K562 (cell line): ENCODE data around the gene DHRS2. TPM values are rescaled to one million over a fixed set of nuclear protein-coding genes. Genes with fewer than 3 reads are reported as not detected.

Source experiments
- ATAC-seq: fragments of 200-7000 bp; cut with Tn5 transposase; 3 replicates; pipeline ENCODE4 v1.9.1; 2020; ENCODE audit warnings: moderate library complexity
- BruUV-seq: library from RNA; stranded (reverse); fragments of 400-500 nt; replicated peaks from 2 replicates; lab custom pipeline; 2021; lab: Mats Ljungman, UMichigan
- CTCF ChIA-PET: fragments of 300-600 bp; formaldehyde crosslinking; extraction: SDS; loops from one replicate; lab custom pipeline; 2021; ENCODE audit warnings: low intra/inter-chr PET ratio; lab: Yijun Ruan, JAX
- POLR2A ChIA-PET: fragments of 300-600, 350-650 bp; sonication (Branson Sonifier 250); formaldehyde crosslinking; extraction: SDS; loops from one replicate; lab custom pipeline; 2021; ENCODE audit warnings: antibody characterized with exemption, inconsistent platforms; lab: Yijun Ruan, JAX
- DNase-seq, 4 experiments: peaks; one replicate each; pipeline versions ENCODE4 v3.0.0 to v3.0.0-alpha.2; 2011 to 2018; ENCODE audit warnings: low spot score in 3 of 4, mixed read lengths in 3 of 4; ENCODE audit errors: extremely low read depth in 1 of 4
- FAIRE-seq: peaks from 2 replicates; lab custom pipeline; 2011; peaks lifted over from hg19 to GRCh38; lab: Jason Lieb, UNC
- H2AFZ ChIP-seq: 2 replicates; pipeline ENCODE4 v1.6.0; 2011; ENCODE audit warnings: low read depth, low read length, control low read depth, inconsistent platforms
- H3K27ac ChIP-seq: fragments of 200-600 bp; 3 replicates; pipeline ENCODE4 v1.8.0; 2011; ENCODE audit warnings: low read depth, mild to moderate bottlenecking, control low read depth, inconsistent platforms, low read length, moderate library complexity, mixed read lengths; ENCODE audit errors: extremely low read depth
- H3K27me3 ChIP-seq, 2 experiments: fragments of 300-600 bp in 1 of 2; 2 replicates in 1 of 2; 3 replicates in 1 of 2; pipeline versions ENCODE4 v1.6.0 to v1.8.0; 2011; ENCODE audit warnings: inconsistent platforms in 2 of 2, low read length in 2 of 2, mild to moderate bottlenecking in 1 of 2, mixed read lengths in 1 of 2, moderate library complexity in 1 of 2; ENCODE audit not compliant: control insufficient read depth in 2 of 2, insufficient read depth in 2 of 2
- H3K36me3 ChIP-seq: fragments of 300-600 bp; 3 replicates; pipeline ENCODE4 v1.8.0; 2011; ENCODE audit warnings: mild to moderate bottlenecking, low read length, inconsistent platforms; ENCODE audit not compliant: control insufficient read depth, insufficient read depth
- H3K4me1 ChIP-seq, 2 experiments: fragments of 200-600 bp in 1 of 2; replicated peaks in 1 of 2; 2 replicates in 1 of 2; 3 replicates in 1 of 2; pipeline versions ENCODE4 v1.5.1 to v1.8.0; 2011; ENCODE audit warnings: inconsistent platforms in 2 of 2, low read length in 2 of 2, mild to moderate bottlenecking in 1 of 2, mixed read lengths in 1 of 2, moderate library complexity in 1 of 2; ENCODE audit not compliant: control insufficient read depth in 2 of 2, insufficient read depth in 2 of 2
- H3K4me2 ChIP-seq: 2 replicates; pipeline ENCODE4 v1.6.1; 2011; ENCODE audit warnings: low read length, control low read depth, inconsistent platforms, mixed read lengths; ENCODE audit not compliant: insufficient read depth
- H3K4me3 ChIP-seq: fragments of 200-600 bp; sonication (generic), shearing (Covaris generic); 2 replicates; pipeline ENCODE4 v1.5.1; 2016; ENCODE audit warnings: control low read depth, inconsistent platforms
- H3K79me2 ChIP-seq: fragments of 200-600 bp; 3 replicates; pipeline ENCODE4 v1.8.0; 2011; ENCODE audit warnings: low read length, inconsistent platforms; ENCODE audit not compliant: control insufficient read depth, insufficient read depth
- H3K9ac ChIP-seq, 2 experiments: 2 replicates each; pipeline versions ENCODE4 v1.6.0 to v1.6.1; 2011; ENCODE audit warnings: low read depth in 2 of 2, low read length in 2 of 2, control low read depth in 1 of 2, inconsistent platforms in 1 of 2, mild to moderate bottlenecking in 1 of 2, mixed read lengths in 1 of 2; ENCODE audit not compliant: insufficient read depth in 1 of 2
- H3K9me1 ChIP-seq: one replicate; pipeline ENCODE4 v1.6.0; 2011; ENCODE audit warnings: inconsistent platforms, mild to moderate bottlenecking, low read length, moderate library complexity; ENCODE audit not compliant: control insufficient read depth, insufficient read depth
- H3K9me3 ChIP-seq: replicated peaks from 2 replicates; pipeline ENCODE4 v1.5.1; 2011; ENCODE audit warnings: low read depth, low read length, inconsistent platforms; ENCODE audit not compliant: control insufficient read depth, insufficient read depth
- H4K20me1 ChIP-seq: replicated peaks from 2 replicates; pipeline ENCODE4 v1.6.1; 2011; ENCODE audit warnings: low read length, inconsistent platforms, mixed read lengths; ENCODE audit not compliant: control insufficient read depth, insufficient read depth
- ARNT ChIP-seq, 2 experiments: fragments of 450-650 bp; IDR thresholded peaks; 2 replicates each; pipeline ENCODE4 v1.6.1; 2016; ENCODE audit warnings: mild to moderate bottlenecking in 1 of 2
- CHD4 ChIP-seq: fragments of 200-600 bp; sonication (generic); IDR thresholded peaks from 3 replicates; pipeline ENCODE4 v1.6.1; 2012; ENCODE audit warnings: low read depth, mild to moderate bottlenecking, mixed read lengths, low read length, inconsistent platforms; ENCODE audit not compliant: insufficient read depth, insufficient replicate concordance, poor library complexity, severe bottlenecking
- FOXJ2 ChIP-seq: fragments of 200-800 bp; sonication (Bioruptor generic); IDR thresholded peaks from 2 replicates; pipeline ENCODE4 v1.6.1; 2016; ENCODE audit warnings: missing genetic modification characterization, missing compliant biosample characterization
- JUN ChIP-seq, 2 experiments: sonication (generic) in 1 of 2; formaldehyde crosslinking in 1 of 2; IDR thresholded peaks; 2 replicates each; pipeline versions ENCODE4 v1.6.1 to v1.8.0; 2012 to 2022; ENCODE audit warnings: borderline replicate concordance in 2 of 2, mild to moderate bottlenecking in 2 of 2, improper control_type of control experiment in 1 of 2, low read depth in 1 of 2, low read length in 1 of 2, missing genetic modification reagents in 1 of 2
- KDM1A ChIP-seq, 2 experiments: fragments of 450-650 bp; IDR thresholded peaks; 2 replicates each; pipeline ENCODE4 v1.6.1; 2016; ENCODE audit warnings: mild to moderate bottlenecking in 2 of 2
- MBD2 ChIP-seq: sonication (generic); IDR thresholded peaks from 2 replicates; pipeline ENCODE4 v1.6.1; 2016; ENCODE audit warnings: low read depth, borderline replicate concordance
- NRF1 ChIP-seq, 2 experiments: fragments of 450-650 bp; IDR thresholded peaks in 1 of 2; conservative IDR thresholded peaks in 1 of 2; 2 replicates each; pipeline ENCODE4 v1.6.1; 2014; ENCODE audit warnings: mild to moderate bottlenecking in 2 of 2
- POLR2B ChIP-seq: fragments of 450-650 bp; IDR thresholded peaks from 2 replicates; pipeline ENCODE4 v1.6.1; 2018; ENCODE audit warnings: low read depth; ENCODE audit not compliant: partially characterized antibody
- RHOXF2B ChIP-seq: fragments of 250-450 bp; sonication (Bioruptor Pico); conservative IDR thresholded peaks from 2 replicates; pipeline ENCODE4 v1.5.1; 2021
- SRSF9 ChIP-seq: fragments of 200-400 bp; formaldehyde crosslinking; IDR thresholded peaks from 2 replicates; pipeline ENCODE4 v1.6.1; 2017; ENCODE audit warnings: low read depth, low read length, borderline replicate concordance
- ZBTB7A ChIP-seq: IDR thresholded peaks from 2 replicates; pipeline ENCODE4 v1.6.1; 2011; ENCODE audit warnings: low read depth, mild to moderate bottlenecking, low read length, moderate library complexity, borderline replicate concordance; ENCODE audit not compliant: control insufficient read depth
- ZC3H8 ChIP-seq: fragments of 450-650 bp; IDR thresholded peaks from 2 replicates; pipeline ENCODE4 v1.6.1; 2017
- ZNF134 ChIP-seq: fragments of 250-450 bp; sonication (Bioruptor Pico); conservative IDR thresholded peaks from 2 replicates; pipeline ENCODE4 v1.4.0; 2020
- ZNF175 ChIP-seq: fragments of 200-800 bp; sonication (Bioruptor generic); IDR thresholded peaks from 2 replicates; pipeline ENCODE4 v1.6.1; 2016; ENCODE audit warnings: low read depth, mild to moderate bottlenecking, missing genetic modification characterization, missing compliant biosample characterization
- ZNF57 ChIP-seq: fragments of 450-650 bp; formaldehyde crosslinking; IDR thresholded peaks from 2 replicates; pipeline ENCODE4 v1.4.0; 2020; ENCODE audit warnings: mild to moderate bottlenecking, moderate library complexity
- WGBS: fragments of 100-300 bp; shearing (Covaris generic); methylation state at CpG from one replicate; pipeline ENCODE4 v1.1.6; 2016; ENCODE audit warnings: low coverage, mixed read lengths; ENCODE audit not compliant: insufficient coverage; ENCODE audit errors: missing lambda C conversion rate; 5-methylcytosine and 5-hydroxymethylcytosine counted together
- in situ Hi-C: fragments of 300-500 bp; cut with MboI; formaldehyde crosslinking; loops from 4 replicates; pipeline ENCODE4 v1.15.0; 2018; ENCODE audit warnings: inconsistent platforms, mixed read lengths
- intact Hi-C: fragments of 100-400 bp; cut with micrococcal nuclease; formaldehyde crosslinking; loops from 2 replicates; pipeline ENCODE4 v1.14.2; 2022
- polyA plus RNA-seq, 8 experiments: library from polyadenylated mRNA; depleted of rRNA in 4 of 8; stranded (reverse) in 5 of 8; unstranded in 3 of 8; fragments of >200 nt; fragmentation: Nextera tagmentation in 2 of 8; fragmentation: Illumina TruSeq in 1 of 8; extraction: Ambion mirVana in 2 of 8; extraction: Trizol in 1 of 8; gene quantifications; 2 replicates each; pipeline versions ENCODE4 v1.2.1 to v1.2.3, GENCODE V29; 2011 to 2014; ENCODE audit warnings: inconsistent platforms in 1 of 8, missing spikeins in 1 of 8
- total RNA-seq, 7 experiments: library from RNA; depleted of rRNA in 6 of 7; stranded (reverse); fragments of >200 nt in 6 of 7; fragmentation: Illumina TruSeq in 2 of 7; extraction: Trizol in 2 of 7; gene quantifications; 2 replicates each; pipeline versions ENCODE4 v1.2.1 to v1.2.3, GENCODE V29; 2011 to 2021; ENCODE audit warnings: low replicate concordance in 1 of 7
- TF ChIP-seq, protein P1 (sequence below): sonication (generic); formaldehyde crosslinking; IDR thresholded peaks from 2 replicates; pipeline ENCODE4 v1.5.0; 2020; ENCODE audit warnings: missing genetic modification reagents
- TF ChIP-seq, protein P2 (sequence below): IDR thresholded peaks from 2 replicates; pipeline ENCODE4 v1.6.1; 2011; ENCODE audit not compliant: insufficient read length; ENCODE audit errors: extremely low read depth
- TF ChIP-seq, protein P3 (sequence below): fragments of 250-450 bp; sonication (Bioruptor Pico); IDR thresholded peaks from 2 replicates; pipeline ENCODE4 v1.8.0; 2022; ENCODE audit warnings: moderate library complexity, mild to moderate bottlenecking, inconsistent platforms
- TF ChIP-seq, protein P4 (sequence below): fragments of 450-650 bp; formaldehyde crosslinking; IDR thresholded peaks from 2 replicates; pipeline ENCODE4 v1.4.0; 2020; ENCODE audit warnings: mild to moderate bottlenecking, moderate library complexity

The DHRS2 gene
- total and polyA plus RNA-seq, 9 of the 15 experiments (the other 6 are each of a cell fraction or from before 2014, with no cell fraction given) = 2.9 to 96.8 (median 64.4) TPM

DNA sequence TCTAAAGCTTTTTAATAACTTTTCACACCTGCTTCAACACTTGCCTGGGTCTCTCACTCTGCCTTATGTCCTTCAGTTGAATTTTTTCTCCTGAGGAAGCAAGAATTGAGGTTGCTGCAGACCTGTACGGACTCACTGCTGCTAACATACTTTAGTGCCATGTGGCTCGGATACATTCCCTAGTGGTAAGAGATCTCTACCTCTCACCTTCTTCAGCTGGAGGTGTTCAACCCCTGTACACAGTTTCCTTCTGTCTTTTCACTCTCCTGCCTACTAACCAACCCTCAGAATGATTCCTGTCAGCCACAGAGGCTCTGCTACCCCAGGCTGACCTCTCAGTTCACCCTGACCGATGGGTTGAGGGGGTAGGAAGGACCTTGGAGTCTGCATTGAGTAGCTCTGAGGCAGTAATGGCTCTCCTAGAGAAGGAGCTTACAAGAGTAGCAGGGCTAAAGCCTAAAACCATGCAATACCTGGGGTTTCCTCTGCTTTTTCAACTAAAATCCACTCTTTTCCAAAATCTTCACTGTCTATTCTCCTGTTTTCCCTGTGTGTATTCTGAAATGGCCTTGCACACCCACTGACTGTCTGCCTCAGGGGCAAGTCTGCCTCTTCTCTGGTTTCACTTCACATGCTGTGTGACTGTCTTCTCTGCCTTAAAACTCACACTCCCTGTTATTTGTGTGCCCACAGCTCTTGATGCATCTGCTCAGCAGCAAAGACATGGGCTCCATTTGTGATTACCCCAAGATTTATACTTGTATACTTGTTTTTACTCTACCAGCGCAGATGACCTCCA, 14.0 kb upstream of the DHRS2 start:
- no TSS peak for BruUV-seq
- TF ChIP-seq, protein P1, sequence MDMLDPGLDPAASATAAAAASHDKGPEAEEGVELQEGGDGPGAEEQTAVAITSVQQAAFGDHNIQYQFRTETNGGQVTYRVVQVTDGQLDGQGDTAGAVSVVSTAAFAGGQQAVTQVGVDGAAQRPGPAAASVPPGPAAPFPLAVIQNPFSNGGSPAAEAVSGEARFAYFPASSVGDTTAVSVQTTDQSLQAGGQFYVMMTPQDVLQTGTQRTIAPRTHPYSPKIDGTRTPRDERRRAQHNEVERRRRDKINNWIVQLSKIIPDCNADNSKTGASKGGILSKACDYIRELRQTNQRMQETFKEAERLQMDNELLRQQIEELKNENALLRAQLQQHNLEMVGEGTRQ (CRISPR knock-in tag) = no peak
- no peak for TF ChIP-seq ARNT (IDR thresholded peaks at IDR 0.05)
- TF ChIP-seq CHD4 = no peak
- no peak for TF ChIP-seq SRSF9
- TF ChIP-seq ZNF134 = no peak
- TF ChIP-seq, protein P2, sequence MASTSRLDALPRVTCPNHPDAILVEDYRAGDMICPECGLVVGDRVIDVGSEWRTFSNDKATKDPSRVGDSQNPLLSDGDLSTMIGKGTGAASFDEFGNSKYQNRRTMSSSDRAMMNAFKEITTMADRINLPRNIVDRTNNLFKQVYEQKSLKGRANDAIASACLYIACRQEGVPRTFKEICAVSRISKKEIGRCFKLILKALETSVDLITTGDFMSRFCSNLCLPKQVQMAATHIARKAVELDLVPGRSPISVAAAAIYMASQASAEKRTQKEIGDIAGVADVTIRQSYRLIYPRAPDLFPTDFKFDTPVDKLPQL = no peak
- TF ChIP-seq, protein P3, sequence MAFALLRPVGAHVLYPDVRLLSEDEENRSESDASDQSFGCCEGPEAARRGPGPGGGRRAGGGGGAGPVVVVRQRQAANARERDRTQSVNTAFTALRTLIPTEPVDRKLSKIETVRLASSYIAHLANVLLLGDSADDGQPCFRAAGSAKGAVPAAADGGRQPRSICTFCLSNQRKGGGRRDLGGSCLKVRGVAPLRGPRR = no peak
- no peak for TF ChIP-seq JUN (IDR thresholded peaks at IDR 0.05; ENCODE audit: borderline replicate concordance, low read depth, low read length)
- no peak for TF ChIP-seq JUN (CRISPR knock-in tag; IDR thresholded peaks at IDR 0.05; ENCODE audit: borderline replicate concordance)
- TF ChIP-seq FOXJ2 (tag) = no peak
- TF ChIP-seq NRF1 (conservative IDR thresholded peaks at IDR 0.05 in 1 of 2, IDR thresholded peaks at IDR 0.05 in 1 of 2) = no peak
- TF ChIP-seq KDM1A (IDR thresholded peaks at IDR 0.05) = no peak
- TF ChIP-seq, protein P4, sequence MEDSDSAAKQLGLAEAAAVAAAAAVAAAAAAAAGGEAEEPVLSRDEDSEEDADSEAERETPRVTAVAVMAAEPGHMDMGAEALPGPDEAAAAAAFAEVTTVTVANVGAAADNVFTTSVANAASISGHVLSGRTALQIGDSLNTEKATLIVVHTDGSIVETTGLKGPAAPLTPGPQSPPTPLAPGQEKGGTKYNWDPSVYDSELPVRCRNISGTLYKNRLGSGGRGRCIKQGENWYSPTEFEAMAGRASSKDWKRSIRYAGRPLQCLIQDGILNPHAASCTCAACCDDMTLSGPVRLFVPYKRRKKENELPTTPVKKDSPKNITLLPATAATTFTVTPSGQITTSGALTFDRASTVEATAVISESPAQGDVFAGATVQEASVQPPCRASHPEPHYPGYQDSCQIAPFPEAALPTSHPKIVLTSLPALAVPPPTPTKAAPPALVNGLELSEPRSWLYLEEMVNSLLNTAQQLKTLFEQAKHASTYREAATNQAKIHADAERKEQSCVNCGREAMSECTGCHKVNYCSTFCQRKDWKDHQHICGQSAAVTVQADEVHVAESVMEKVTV (CRISPR knock-in tag) = no peak
- TF ChIP-seq ZC3H8 = no peak
- TF ChIP-seq ZNF175 (CRISPR knock-in tag) = no peak
- no peak for TF ChIP-seq POLR2B
- no peak for TF ChIP-seq ZBTB7A
- TF ChIP-seq MBD2 = no peak
- TF ChIP-seq ZNF57 (CRISPR knock-in tag) = no peak
- TF ChIP-seq RHOXF2B (CRISPR knock-in tag) = no peak

More for the DNA sequence above, 14.0 kb upstream of the DHRS2 start:
- POLR2A ChIA-PET = no interaction called here
- no peaks in the 10 kb centered on the region for H3K79me2 ChIP-seq
- H2AFZ ChIP-seq = no peak overlapping the region
- in situ Hi-C loops = no loop called here
- H3K4me1 ChIP-seq = peaks cover 0 to 2% of the 10 kb centered on the region in 2 experiments; a peak in 1 of 5 replicates
- no peak overlapping the region for H3K4me3 ChIP-seq
- WGBS = 3% methylated on average over 4 of the region's 4 CpGs
- DNase-seq = no peak
- no peak overlapping the region for H3K9ac ChIP-seq
- H3K27me3 ChIP-seq = no peaks in the 10 kb centered on the region
- intact Hi-C loops = loop anchor here (2.0 kb wide), 1 partner anchor 33 kb away; no protein-coding TSS in a partner anchor
- H3K4me2 ChIP-seq = no peak overlapping the region
- no peak for FAIRE-seq
- no peaks in the 10 kb centered on the region for H3K36me3 ChIP-seq
- no peaks in the 10 kb centered on the region for H3K9me3 ChIP-seq
- no peak for ATAC-seq
- CTCF ChIA-PET = interaction anchor here (0.7 kb wide), 1 partner anchor 307 kb away, joined by 3 read pairs; no protein-coding TSS in a partner anchor
- H3K27ac ChIP-seq = no peak overlapping the region
- no peaks in the 10 kb centered on the region for H3K9me1 ChIP-seq
- H4K20me1 ChIP-seq = no peaks in the 10 kb centered on the region
